HepG2 (cell line): ENCODE results near the gene CHL1. TPM values are rescaled to one million over a fixed set of nuclear protein-coding genes. Genes with fewer than 3 reads are reported as not detected.

Source experiments
- ATAC-seq: fragments of 200-7000 bp; cut with Tn5 transposase; 3 replicates; pipeline ENCODE4 v1.9.1; 2020; ENCODE audit warnings: mild to moderate bottlenecking, moderate library complexity
- BruUV-seq: library from RNA; stranded (reverse); fragments of 400-500 nt; replicated peaks from 2 replicates; lab custom pipeline; 2021; lab: Mats Ljungman, UMichigan
- CTCF ChIA-PET: fragments of 300-600 bp; formaldehyde crosslinking; extraction: SDS; loops from one replicate; lab custom pipeline; 2021; ENCODE audit warnings: low total read pairs, inconsistent platforms, low intra/inter-chr PET ratio; lab: Yijun Ruan, JAX
- POLR2A ChIA-PET: fragments of 350-600 bp; sonication (Branson Sonifier 250); formaldehyde crosslinking; loops from one replicate; lab custom pipeline; 2020; ENCODE audit warnings: antibody characterized with exemption, inconsistent platforms; lab: Yijun Ruan, JAX
- DNase-seq: peaks from one replicate; pipeline ENCODE4 v3.0.0-alpha.2; 2015; ENCODE audit warnings: low spot score
- FAIRE-seq: peaks from 3 replicates; lab custom pipeline; 2011; peaks lifted over from hg19 to GRCh38; lab: Jason Lieb, UNC
- H2AFZ ChIP-seq: one replicate; pipeline ENCODE4 v1.6.1; 2011; ENCODE audit warnings: low read length, inconsistent platforms
- H3K27ac ChIP-seq: fragments of 300-600 bp; 3 replicates; pipeline ENCODE4 v1.8.0; 2011; ENCODE audit warnings: mixed run types, mild to moderate bottlenecking, mixed read lengths, low read length, inconsistent platforms; ENCODE audit not compliant: insufficient read depth; ENCODE audit errors: extremely low read length
- H3K27me3 ChIP-seq, 2 experiments: fragments of 200-600 bp in 1 of 2; 2 replicates in 1 of 2; 3 replicates in 1 of 2; pipeline versions ENCODE4 v1.6.0 to v1.8.0; 2011; ENCODE audit warnings: low read length in 2 of 2, mild to moderate bottlenecking in 2 of 2, moderate library complexity in 2 of 2, inconsistent platforms in 1 of 2; ENCODE audit not compliant: insufficient read depth in 2 of 2, control insufficient read depth in 1 of 2
- H3K36me3 ChIP-seq, 2 experiments: fragments of 200-600 bp in 1 of 2; replicated peaks in 1 of 2; 2 replicates in 1 of 2; 3 replicates in 1 of 2; pipeline versions ENCODE4 v1.5.1 to v1.8.0; 2011; ENCODE audit warnings: low read length in 2 of 2, inconsistent platforms in 1 of 2; ENCODE audit not compliant: insufficient read depth in 2 of 2, control insufficient read depth in 1 of 2
- H3K4me1 ChIP-seq: 2 replicates; pipeline ENCODE4 v1.5.1; 2012; ENCODE audit warnings: low read length, inconsistent platforms; ENCODE audit not compliant: insufficient read depth
- H3K4me2 ChIP-seq: 2 replicates; pipeline ENCODE4 v1.6.0; 2011; ENCODE audit warnings: low read depth, low read length, inconsistent platforms
- H3K4me3 ChIP-seq, 3 experiments: fragments of 200-600 bp in 1 of 3; sonication (generic), shearing (Covaris generic) in 1 of 3; replicated peaks in 1 of 3; 2 replicates each; pipeline ENCODE4 v1.5.1; 2011 to 2016; ENCODE audit warnings: low read length in 3 of 3, inconsistent platforms in 2 of 3, low read depth in 2 of 3, mild to moderate bottlenecking in 2 of 3, control low read depth in 1 of 3, mixed read lengths in 1 of 3; ENCODE audit not compliant: insufficient read depth in 1 of 3
- H3K79me2 ChIP-seq: one replicate; pipeline ENCODE4 v1.6.1; 2011; ENCODE audit warnings: low read length, inconsistent platforms; ENCODE audit not compliant: insufficient read depth
- H3K9ac ChIP-seq: 2 replicates; pipeline ENCODE4 v1.6.0; 2011; ENCODE audit warnings: mild to moderate bottlenecking, low read depth, low read length, inconsistent platforms; ENCODE audit not compliant: insufficient read depth
- H3K9me3 ChIP-seq: 2 replicates; pipeline ENCODE4 v1.5.1; 2012; ENCODE audit warnings: mild to moderate bottlenecking, low read length
- H4K20me1 ChIP-seq: 2 replicates; pipeline ENCODE4 v1.6.0; 2011; ENCODE audit warnings: inconsistent platforms, mild to moderate bottlenecking, low read length, moderate library complexity; ENCODE audit not compliant: insufficient read depth
- KDM2A ChIP-seq: sonication (generic); formaldehyde crosslinking; IDR thresholded peaks from 2 replicates; pipeline ENCODE4 v1.4.0; 2020; ENCODE audit warnings: low read depth, missing genetic modification reagents, borderline replicate concordance
- MAFK ChIP-seq, 2 experiments: IDR thresholded peaks in 1 of 2; conservative IDR thresholded peaks in 1 of 2; 2 replicates each; pipeline ENCODE4 v1.6.1; 2011; ENCODE audit warnings: improper control_type of control experiment in 2 of 2, low read length in 2 of 2
- PAWR ChIP-seq: sonication (generic); formaldehyde crosslinking; IDR thresholded peaks from 2 replicates; pipeline ENCODE4 v1.4.0; 2020; ENCODE audit warnings: missing genetic modification reagents, mild to moderate bottlenecking, borderline replicate concordance
- POGZ ChIP-seq: sonication (generic); formaldehyde crosslinking; IDR thresholded peaks from 2 replicates; pipeline ENCODE4 v1.4.0; 2020; ENCODE audit warnings: mild to moderate bottlenecking, missing genetic modification reagents
- ZBTB26 ChIP-seq: IDR thresholded peaks from 2 replicates; pipeline ENCODE4 v1.6.1; 2016; ENCODE audit warnings: missing compliant biosample characterization, missing genetic modification reagents, borderline replicate concordance
- ZNF225 ChIP-seq: sonication (generic); formaldehyde crosslinking; IDR thresholded peaks from 2 replicates; pipeline ENCODE4 v1.4.0; 2020; ENCODE audit warnings: mild to moderate bottlenecking, missing genetic modification reagents
- ZNF253 ChIP-seq: sonication (generic); formaldehyde crosslinking; IDR thresholded peaks from 2 replicates; pipeline ENCODE4 v1.8.0; 2022; ENCODE audit warnings: mild to moderate bottlenecking, missing genetic modification reagents, borderline replicate concordance
- ZNF33B ChIP-seq: sonication (generic); formaldehyde crosslinking; IDR thresholded peaks from 2 replicates; pipeline ENCODE4 v1.5.1; 2020; ENCODE audit warnings: mild to moderate bottlenecking, missing genetic modification reagents
- ZNF34 ChIP-seq: sonication (generic); formaldehyde crosslinking; IDR thresholded peaks from 2 replicates; pipeline ENCODE4 v1.4.0; 2020; ENCODE audit warnings: mild to moderate bottlenecking, missing genetic modification reagents, borderline replicate concordance
- ZNF776 ChIP-seq: sonication (generic); formaldehyde crosslinking; IDR thresholded peaks from 2 replicates; pipeline ENCODE4 v1.4.0; 2020; ENCODE audit warnings: mild to moderate bottlenecking, missing genetic modification reagents
- WGBS: methylation state at CpG from one replicate; pipeline ENCODE4 v1.1.6; 2017; ENCODE audit warnings: low lambda C conversion rate; 5-methylcytosine and 5-hydroxymethylcytosine counted together
- in situ Hi-C: cut with HindIII; loops from 2 replicates; pipeline ENCODE4 v1.10.0; 2017; ENCODE audit warnings: low pct_unique_long_range_greater_than_20kb; ENCODE audit not compliant: extremely low pct_ligation_motif_present
- intact Hi-C: fragments of 100-400 bp; cut with micrococcal nuclease; formaldehyde crosslinking; loops from one replicate; pipeline ENCODE4 v1.10.0; 2022; ENCODE audit not compliant: unreplicated experiment
- polyA plus RNA-seq, 8 experiments: library from polyadenylated mRNA; depleted of rRNA in 3 of 8; stranded (reverse) in 7 of 8; unstranded in 1 of 8; fragments of >200 nt; fragmentation: Illumina TruSeq in 4 of 8; extraction: Trizol in 4 of 8; gene quantifications; 2 replicates each; pipeline versions ENCODE4 v1.2.1 to v1.2.3, GENCODE V29; 2011 to 2016; ENCODE audit warnings: low read depth in 4 of 8, missing spikeins in 1 of 8, mixed read lengths in 1 of 8; ENCODE audit not compliant: insufficient read depth in 1 of 8
- total RNA-seq, 5 experiments: library from RNA; depleted of rRNA; stranded (reverse); fragments of >200 nt; fragmentation: Illumina TruSeq; extraction: Trizol; gene quantifications; 2 replicates each; pipeline ENCODE4 v1.2.3, GENCODE V29; 2016; ENCODE audit warnings: low read depth in 1 of 5
- TF ChIP-seq, protein P1 (sequence below): conservative IDR thresholded peaks from 2 replicates; pipeline ENCODE4 v1.6.1; 2018; ENCODE audit warnings: missing genetic modification reagents
- TF ChIP-seq, protein P2 (sequence below): IDR thresholded peaks from 2 replicates; pipeline ENCODE4 v1.6.1; 2018; ENCODE audit warnings: missing genetic modification reagents, mild to moderate bottlenecking, missing compliant biosample characterization

Gene CHL1
- total and polyA plus RNA-seq, 2 of the 13 experiments (the other 11 are each of a cell fraction or from before 2014, with no cell fraction given), result not detected

DNA sequence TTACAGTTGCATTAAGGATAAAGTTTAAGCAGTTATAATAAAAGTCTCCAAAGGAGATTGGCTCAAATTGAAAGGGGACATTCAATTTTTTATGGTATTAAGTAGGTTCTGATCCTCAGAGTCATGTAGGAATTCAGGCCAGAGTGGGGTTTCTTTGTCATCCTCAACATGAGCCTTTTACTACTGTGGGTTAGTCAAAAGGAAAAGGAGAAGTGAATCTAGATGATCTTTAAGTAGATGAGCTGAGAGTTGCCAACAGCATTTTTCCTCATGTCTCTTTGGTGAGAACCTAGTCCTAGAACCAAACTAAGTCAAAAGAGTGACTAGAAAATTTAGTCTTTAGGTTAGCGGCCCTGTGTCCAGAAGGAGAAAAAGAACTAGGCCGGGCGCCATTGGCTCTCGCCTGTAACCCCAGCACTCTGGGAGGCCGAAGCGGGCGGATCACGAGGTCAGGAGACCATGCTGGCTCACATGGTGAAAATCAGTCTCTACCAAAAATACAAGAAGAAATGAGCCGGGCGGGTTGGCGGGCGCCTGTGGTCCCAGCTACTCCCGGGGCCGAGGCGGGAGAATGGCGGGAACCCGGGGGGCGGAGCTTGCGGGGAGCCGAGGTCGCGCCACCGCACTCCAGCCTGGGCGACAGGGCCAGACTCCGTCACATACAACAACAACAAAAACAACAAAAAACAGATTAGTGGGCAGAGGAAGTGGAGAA lies 4.2 kb upstream of the CHL1 start:
- WGBS, result 72% methylated on average over 25 of the region's 25 CpGs

More for the DNA sequence above, 4.2 kb upstream of the CHL1 start:
- Histone ChIP-seq H3K4me1 (no peaks in the 10 kb centered on the region), H3K27me3 (peaks cover 0 to 7% of the 10 kb centered on the region in 2 experiments; a peak in 3 of 5 replicates), H3K79me2 (no peaks in the 10 kb centered on the region), H3K9ac (no peak overlapping the region), H3K36me3 (no peaks in the 10 kb centered on the region), H4K20me1 (no peaks in the 10 kb centered on the region), H3K4me2 (no peak overlapping the region), H3K27ac (no peak overlapping the region), H3K4me3 (no peak overlapping the region), H2AFZ (no peak overlapping the region), H3K9me3 (no peaks in the 10 kb centered on the region)
- FAIRE-seq, result no peak
- no TSS peak for BruUV-seq
- no peak for DNase-seq
- POLR2A ChIA-PET, result no interaction called here
- ATAC-seq, result no peak
- in situ Hi-C loops, result no loop called here
- intact Hi-C loops, result no loop called here
- no peak for TF ChIP-seq POGZ (CRISPR knock-in tag)
- no peak for TF ChIP-seq ZNF253 (CRISPR knock-in tag)
- TF ChIP-seq ZNF225 (CRISPR knock-in tag), result no peak
- no peak for TF ChIP-seq ZNF33B (CRISPR knock-in tag)
- no peak for TF ChIP-seq PAWR (CRISPR knock-in tag)
- no peak for TF ChIP-seq ZNF34 (CRISPR knock-in tag)
- TF ChIP-seq, protein P1, sequence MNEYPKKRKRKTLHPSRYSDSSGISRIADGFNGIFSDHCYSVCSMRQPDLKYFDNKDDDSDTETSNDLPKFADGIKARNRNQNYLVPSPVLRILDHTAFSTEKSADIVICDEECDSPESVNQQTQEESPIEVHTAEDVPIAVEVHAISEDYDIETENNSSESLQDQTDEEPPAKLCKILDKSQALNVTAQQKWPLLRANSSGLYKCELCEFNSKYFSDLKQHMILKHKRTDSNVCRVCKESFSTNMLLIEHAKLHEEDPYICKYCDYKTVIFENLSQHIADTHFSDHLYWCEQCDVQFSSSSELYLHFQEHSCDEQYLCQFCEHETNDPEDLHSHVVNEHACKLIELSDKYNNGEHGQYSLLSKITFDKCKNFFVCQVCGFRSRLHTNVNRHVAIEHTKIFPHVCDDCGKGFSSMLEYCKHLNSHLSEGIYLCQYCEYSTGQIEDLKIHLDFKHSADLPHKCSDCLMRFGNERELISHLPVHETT, result no peak
- TF ChIP-seq KDM2A (CRISPR knock-in tag), result no peak
- no peak for TF ChIP-seq ZBTB26 (CRISPR knock-in tag)
- TF ChIP-seq, protein P2, sequence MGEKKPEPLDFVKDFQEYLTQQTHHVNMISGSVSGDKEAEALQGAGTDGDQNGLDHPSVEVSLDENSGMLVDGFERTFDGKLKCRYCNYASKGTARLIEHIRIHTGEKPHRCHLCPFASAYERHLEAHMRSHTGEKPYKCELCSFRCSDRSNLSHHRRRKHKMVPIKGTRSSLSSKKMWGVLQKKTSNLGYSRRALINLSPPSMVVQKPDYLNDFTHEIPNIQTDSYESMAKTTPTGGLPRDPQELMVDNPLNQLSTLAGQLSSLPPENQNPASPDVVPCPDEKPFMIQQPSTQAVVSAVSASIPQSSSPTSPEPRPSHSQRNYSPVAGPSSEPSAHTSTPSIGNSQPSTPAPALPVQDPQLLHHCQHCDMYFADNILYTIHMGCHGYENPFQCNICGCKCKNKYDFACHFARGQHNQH (CRISPR knock-in tag), result no peak
- no peak for TF ChIP-seq MAFK (conservative IDR thresholded peaks at IDR 0.05 in 1 of 2, IDR thresholded peaks at IDR 0.05 in 1 of 2; ENCODE audit: low read length in 2 of 2)
- TF ChIP-seq ZNF776, result no peak
- CTCF ChIA-PET, result no interaction called here
